Spleen (tissue), 7 donors: ENCODE measurements around the gene MRAS.

Source experiments
- CTCF ChIP-seq, 11 experiments: fragments of 200-600 bp in 7 of 11; fragments of 450-650 bp in 4 of 11; sonication (generic) in 4 of 11; IDR thresholded peaks in 8 of 11; conservative IDR thresholded peaks in 3 of 11; 1 replicate in 7 of 11; 2 replicates in 4 of 11; pipeline versions ENCODE4 v1.4.0 to v1.8.0; 2016 to 2021; ENCODE audit warnings: antibody characterized with exemption in 11 of 11, inconsistent platforms in 4 of 11, mild to moderate bottlenecking in 1 of 11
- POLR2AphosphoS5 ChIP-seq, 3 donors: sonication (generic); formaldehyde crosslinking; IDR thresholded peaks; one replicate each; pipeline ENCODE4 v1.5.1; 2017; ENCODE audit warnings: antibody characterized with exemption in 3 of 3
- donor health status: DM: no; HTN: no; CAD: no; lungs with moderate emphysema.
- donor health status: DM: no; HTN: no; CAD: no.
- donor health status: DM: no; HTN: no; CAD: no.

GRCh38 chr3:138406606-138407005 lies 58.2 kb downstream of the MRAS start:
- no peak for TF ChIP-seq CTCF (IDR thresholded peaks at IDR 0.05 in 8 of 11, conservative IDR thresholded peaks at IDR 0.05 in 3 of 11)
- TF ChIP-seq POLR2AphosphoS5 (IDR thresholded peaks at IDR 0.05): no peak
